ENCODE measurements around the gene SLC25A30.
"Not testable (repeated sequence)": the region's sequence is repeated elsewhere in the genome, so short reads cannot be mapped to it uniquely, and the experiment has no call there.

- TF ChIP-seq CTCF (IDR thresholded peaks at IDR 0.05); ZFX (IDR thresholded peaks at IDR 0.05; ENCODE audit: borderline replicate concordance): not testable (repeated sequence)
Observed at GRCh38 chr13:45376651-45377050, 41.5 kb downstream of the SLC25A30 start.

Data from 22Rv1 (cell line).